K562 (cell line): ENCODE results near the gene PARD3. TPM values are rescaled to one million over a fixed set of nuclear protein-coding genes. Genes with fewer than 3 reads are reported as not detected.
"Not testable (repeated sequence)": the region's sequence is repeated elsewhere in the genome, so short reads cannot be mapped to it uniquely, and the experiment has no call there.

Experiments
- ATAC-seq: fragments of 200-7000 bp; cut with Tn5 transposase; 3 replicates; pipeline ENCODE4 v1.9.1; 2020; ENCODE audit warnings: moderate library complexity
- BruUV-seq: library from RNA; stranded (reverse); fragments of 400-500 nt; replicated peaks from 2 replicates; lab custom pipeline; 2021; lab: Mats Ljungman, UMichigan
- CTCF ChIA-PET: fragments of 300-600 bp; formaldehyde crosslinking; extraction: SDS; loops from one replicate; lab custom pipeline; 2021; ENCODE audit warnings: low intra/inter-chr PET ratio; lab: Yijun Ruan, JAX
- POLR2A ChIA-PET: fragments of 300-600, 350-650 bp; sonication (Branson Sonifier 250); formaldehyde crosslinking; extraction: SDS; loops from one replicate; lab custom pipeline; 2021; ENCODE audit warnings: antibody characterized with exemption, inconsistent platforms; lab: Yijun Ruan, JAX
- DNase-seq, 4 experiments: peaks; one replicate each; pipeline versions ENCODE4 v3.0.0 to v3.0.0-alpha.2; 2011 to 2018; ENCODE audit warnings: low spot score in 3 of 4, mixed read lengths in 3 of 4; ENCODE audit errors: extremely low read depth in 1 of 4
- FAIRE-seq: peaks from 2 replicates; lab custom pipeline; 2011; peaks lifted over from hg19 to GRCh38; lab: Jason Lieb, UNC
- H2AFZ ChIP-seq: 2 replicates; pipeline ENCODE4 v1.6.0; 2011; ENCODE audit warnings: low read depth, low read length, control low read depth, inconsistent platforms
- H3K27ac ChIP-seq: fragments of 200-600 bp; 3 replicates; pipeline ENCODE4 v1.8.0; 2011; ENCODE audit warnings: low read depth, mild to moderate bottlenecking, control low read depth, inconsistent platforms, low read length, moderate library complexity, mixed read lengths; ENCODE audit errors: extremely low read depth
- H3K27me3 ChIP-seq, 2 experiments: fragments of 300-600 bp in 1 of 2; 2 replicates in 1 of 2; 3 replicates in 1 of 2; pipeline versions ENCODE4 v1.6.0 to v1.8.0; 2011; ENCODE audit warnings: inconsistent platforms in 2 of 2, low read length in 2 of 2, mild to moderate bottlenecking in 1 of 2, mixed read lengths in 1 of 2, moderate library complexity in 1 of 2; ENCODE audit not compliant: control insufficient read depth in 2 of 2, insufficient read depth in 2 of 2
- H3K36me3 ChIP-seq: fragments of 300-600 bp; 3 replicates; pipeline ENCODE4 v1.8.0; 2011; ENCODE audit warnings: mild to moderate bottlenecking, low read length, inconsistent platforms; ENCODE audit not compliant: control insufficient read depth, insufficient read depth
- H3K4me1 ChIP-seq, 2 experiments: fragments of 200-600 bp in 1 of 2; replicated peaks in 1 of 2; 2 replicates in 1 of 2; 3 replicates in 1 of 2; pipeline versions ENCODE4 v1.5.1 to v1.8.0; 2011; ENCODE audit warnings: inconsistent platforms in 2 of 2, low read length in 2 of 2, mild to moderate bottlenecking in 1 of 2, mixed read lengths in 1 of 2, moderate library complexity in 1 of 2; ENCODE audit not compliant: control insufficient read depth in 2 of 2, insufficient read depth in 2 of 2
- H3K4me2 ChIP-seq: 2 replicates; pipeline ENCODE4 v1.6.1; 2011; ENCODE audit warnings: low read length, control low read depth, inconsistent platforms, mixed read lengths; ENCODE audit not compliant: insufficient read depth
- H3K4me3 ChIP-seq: fragments of 200-600 bp; sonication (generic), shearing (Covaris generic); 2 replicates; pipeline ENCODE4 v1.5.1; 2016; ENCODE audit warnings: control low read depth, inconsistent platforms
- H3K79me2 ChIP-seq: fragments of 200-600 bp; 3 replicates; pipeline ENCODE4 v1.8.0; 2011; ENCODE audit warnings: low read length, inconsistent platforms; ENCODE audit not compliant: control insufficient read depth, insufficient read depth
- H3K9ac ChIP-seq, 2 experiments: 2 replicates each; pipeline versions ENCODE4 v1.6.0 to v1.6.1; 2011; ENCODE audit warnings: low read depth in 2 of 2, low read length in 2 of 2, control low read depth in 1 of 2, inconsistent platforms in 1 of 2, mild to moderate bottlenecking in 1 of 2, mixed read lengths in 1 of 2; ENCODE audit not compliant: insufficient read depth in 1 of 2
- H3K9me1 ChIP-seq: one replicate; pipeline ENCODE4 v1.6.0; 2011; ENCODE audit warnings: inconsistent platforms, mild to moderate bottlenecking, low read length, moderate library complexity; ENCODE audit not compliant: control insufficient read depth, insufficient read depth
- H3K9me3 ChIP-seq: replicated peaks from 2 replicates; pipeline ENCODE4 v1.5.1; 2011; ENCODE audit warnings: low read depth, low read length, inconsistent platforms; ENCODE audit not compliant: control insufficient read depth, insufficient read depth
- H4K20me1 ChIP-seq: replicated peaks from 2 replicates; pipeline ENCODE4 v1.6.1; 2011; ENCODE audit warnings: low read length, inconsistent platforms, mixed read lengths; ENCODE audit not compliant: control insufficient read depth, insufficient read depth
- ASH1L ChIP-seq: fragments of 450-650 bp; IDR thresholded peaks from 2 replicates; pipeline ENCODE4 v1.6.1; 2018; ENCODE audit warnings: borderline replicate concordance, mild to moderate bottlenecking, low read depth; ENCODE audit not compliant: partially characterized antibody
- CTCF ChIP-seq, 3 experiments: IDR thresholded peaks in 2 of 3; conservative IDR thresholded peaks in 1 of 3; 2 replicates each; pipeline ENCODE4 v1.5.1; 2011 to 2012; ENCODE audit warnings: low read length in 3 of 3, mild to moderate bottlenecking in 3 of 3, control low read depth in 2 of 3, improper control_type of control experiment in 1 of 3, inconsistent platforms in 1 of 3, low read depth in 1 of 3, mixed read lengths in 1 of 3, moderate library complexity in 1 of 3; ENCODE audit not compliant: insufficient read depth in 2 of 3
- KDM2B ChIP-seq: fragments of 250-450 bp; sonication (Bioruptor Pico); IDR thresholded peaks from 2 replicates; pipeline ENCODE4 v1.8.0; 2021; ENCODE audit warnings: mild to moderate bottlenecking, moderate library complexity
- RAD21 ChIP-seq, 2 experiments: fragments of 250-450 bp in 1 of 2; fragments of 450-650 bp in 1 of 2; sonication (Bioruptor Pico) in 1 of 2; formaldehyde crosslinking in 1 of 2; IDR thresholded peaks in 1 of 2; conservative IDR thresholded peaks in 1 of 2; 2 replicates each; pipeline versions ENCODE4 v1.4.0 to v1.8.0; 2020 to 2022; ENCODE audit warnings: mild to moderate bottlenecking in 2 of 2, moderate library complexity in 1 of 2
- WGBS: fragments of 100-300 bp; shearing (Covaris generic); methylation state at CpG from one replicate; pipeline ENCODE4 v1.1.6; 2016; ENCODE audit warnings: low coverage, mixed read lengths; ENCODE audit not compliant: insufficient coverage; ENCODE audit errors: missing lambda C conversion rate; 5-methylcytosine and 5-hydroxymethylcytosine counted together
- in situ Hi-C: fragments of 300-500 bp; cut with MboI; formaldehyde crosslinking; loops from 4 replicates; pipeline ENCODE4 v1.15.0; 2018; ENCODE audit warnings: inconsistent platforms, mixed read lengths
- intact Hi-C: fragments of 100-400 bp; cut with micrococcal nuclease; formaldehyde crosslinking; loops from 2 replicates; pipeline ENCODE4 v1.14.2; 2022
- polyA plus RNA-seq, 8 experiments: library from polyadenylated mRNA; depleted of rRNA in 4 of 8; stranded (reverse) in 5 of 8; unstranded in 3 of 8; fragments of >200 nt; fragmentation: Nextera tagmentation in 2 of 8; fragmentation: Illumina TruSeq in 1 of 8; extraction: Ambion mirVana in 2 of 8; extraction: Trizol in 1 of 8; gene quantifications; 2 replicates each; pipeline versions ENCODE4 v1.2.1 to v1.2.3, GENCODE V29; 2011 to 2014; ENCODE audit warnings: inconsistent platforms in 1 of 8, missing spikeins in 1 of 8
- total RNA-seq, 7 experiments: library from RNA; depleted of rRNA in 6 of 7; stranded (reverse); fragments of >200 nt in 6 of 7; fragmentation: Illumina TruSeq in 2 of 7; extraction: Trizol in 2 of 7; gene quantifications; 2 replicates each; pipeline versions ENCODE4 v1.2.1 to v1.2.3, GENCODE V29; 2011 to 2021; ENCODE audit warnings: low replicate concordance in 1 of 7

Gene PARD3
- total and polyA plus RNA-seq, 9 of the 15 experiments (the other 6 are each of a cell fraction or from before 2014, with no cell fraction given) = 2.7 to 11.7 (median 7.7) TPM

GRCh38 chr10:34392641-34393170 is 422.4 kb downstream of the PARD3 start:
- no peak for DNase-seq
- Histone ChIP-seq H3K9ac (no peak overlapping the region), H4K20me1 (no peaks in the 10 kb centered on the region), H3K4me3 (no peak overlapping the region), H3K27ac (no peak overlapping the region), H3K9me1 (no peaks in the 10 kb centered on the region), H3K27me3 (no peaks in the 10 kb centered on the region), H2AFZ (no peak overlapping the region), H3K4me2 (no peak overlapping the region), H3K79me2 (no peaks in the 10 kb centered on the region), H3K9me3 (no peaks in the 10 kb centered on the region), H3K4me1 (no peaks in the 10 kb centered on the region), H3K36me3 (no peaks in the 10 kb centered on the region)
- ChIA-PET CTCF (no interaction called here), POLR2A (no interaction called here)
- BruUV-seq = no TSS peak
- in situ Hi-C loops (no loop called here), intact Hi-C loops (no loop called here)
- TF ChIP-seq KDM2B (CRISPR knock-in tag) = no peak
- no peak for TF ChIP-seq ASH1L
- no peak for ATAC-seq
- FAIRE-seq = no peak

DNA sequence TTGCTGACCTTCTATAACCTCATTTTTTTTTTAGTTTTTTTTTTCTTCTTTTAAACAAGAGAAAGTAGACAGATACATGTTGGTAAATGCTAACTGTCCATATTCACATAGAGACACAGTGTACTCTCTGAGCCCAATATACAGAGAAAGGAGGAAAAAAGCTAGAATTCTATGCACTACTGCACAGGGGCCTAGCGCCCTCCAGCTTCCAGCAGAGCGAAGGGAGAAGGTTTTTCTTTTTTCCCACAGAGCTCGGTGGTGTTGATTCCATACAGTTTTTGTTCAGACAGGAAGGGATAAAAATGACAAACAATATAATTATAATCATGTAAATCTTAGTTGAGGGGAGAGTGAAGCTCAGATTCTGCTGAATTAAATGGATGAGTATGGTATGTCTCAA is 423.9 kb downstream of the PARD3 start:
- H3K27me3 ChIP-seq, H3K4me1 ChIP-seq, BruUV-seq, H3K79me2 ChIP-seq, in situ Hi-C loops, ATAC-seq, FAIRE-seq, H3K4me2 ChIP-seq, DNase-seq, H3K27ac ChIP-seq, H3K36me3 ChIP-seq, H3K9me3 ChIP-seq, H3K4me3 ChIP-seq, H2AFZ ChIP-seq, H3K9ac ChIP-seq, intact Hi-C loops, CTCF ChIA-PET, H3K9me1 ChIP-seq, H4K20me1 ChIP-seq: not testable (repeated sequence)
- TF ChIP-seq CTCF (IDR thresholded peaks at IDR 0.05 in 2 of 3, conservative IDR thresholded peaks at IDR 0.05 in 1 of 3; ENCODE audit: insufficient read depth in 2 of 3, low read depth in 1 of 3, low read length in 3 of 3) (peak in 1 of 3 experiments; percentile 28; a peak in 2 of 6 replicates), RAD21 (CRISPR knock-in tag; conservative IDR thresholded peaks at IDR 0.05 in 1 of 2, IDR thresholded peaks at IDR 0.05 in 1 of 2) (peak in 1 of 2 experiments; percentile 36; a peak in 2 of 4 replicates)
- POLR2A ChIA-PET = interaction anchor here (0.5 kb wide), 1 partner anchor 14 kb away, joined by 3 read pairs; no protein-coding TSS in a partner anchor
- 18% methylated on average over 3 of the region's 3 CpGs for WGBS
